ENCODE data around the gene OR5B2.
"Not testable (repeated sequence)": the region's sequence is repeated elsewhere in the genome, so short reads cannot be mapped to it uniquely, and the experiment has no call there.

Gene OR5B2

GRCh38 chr11:58428021-58428420, at the start of gene OR5B2:
Gene OR5B2 (minus strand): TSS chr11:58428121. CDS start chr11:58423261, 4,860 bp downstream.
- DNase-seq (ENCODE audit: low read depth), result no peak

GRCh38 chr11:58471892-58472291, 44.0 kb upstream of the OR5B2 start:
- no peak for DNase-seq (ENCODE audit: low read depth)

DNA sequence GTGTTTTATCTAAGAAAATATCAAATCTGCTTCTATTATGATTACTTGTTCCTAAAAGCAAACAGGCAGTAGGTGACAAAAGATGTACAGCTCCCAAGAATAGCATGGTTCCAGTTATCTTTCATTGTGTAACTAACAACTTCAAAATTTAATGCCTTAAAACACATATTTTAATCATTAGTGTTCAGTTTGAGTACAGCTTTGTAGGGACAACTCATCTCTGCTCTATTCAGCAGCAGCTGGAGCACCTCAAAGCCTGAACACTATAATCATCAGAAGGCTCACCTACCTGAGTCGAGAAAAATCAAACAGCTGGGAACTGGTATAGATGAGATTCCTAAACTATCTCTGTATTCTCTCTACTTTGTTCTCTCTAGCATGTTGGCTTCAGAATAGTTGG, 38.4 kb upstream of the OR5B2 start:
- no peak for DNase-seq (ENCODE audit: low read depth)

DNA sequence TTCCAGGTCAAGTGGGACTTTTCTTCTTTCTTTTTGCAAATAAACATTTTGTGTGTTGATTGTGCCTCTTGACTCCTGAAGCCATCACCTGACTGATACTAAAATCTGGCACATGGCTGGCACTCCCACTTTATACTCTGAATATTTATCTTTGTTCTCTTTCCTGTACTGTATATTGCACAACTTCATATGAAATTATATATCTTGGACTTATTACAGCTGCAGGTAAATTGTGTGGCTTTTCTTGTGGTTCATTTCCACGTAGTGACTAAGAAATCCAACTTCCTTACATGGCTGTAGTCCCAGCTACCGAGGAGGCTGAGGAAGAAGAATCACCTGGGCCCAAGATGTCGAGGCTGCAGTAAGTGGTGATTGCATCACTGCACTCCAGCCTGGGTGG, 37.8 kb upstream of the OR5B2 start:
- DNase-seq (ENCODE audit: low read depth), result no peak

DNA sequence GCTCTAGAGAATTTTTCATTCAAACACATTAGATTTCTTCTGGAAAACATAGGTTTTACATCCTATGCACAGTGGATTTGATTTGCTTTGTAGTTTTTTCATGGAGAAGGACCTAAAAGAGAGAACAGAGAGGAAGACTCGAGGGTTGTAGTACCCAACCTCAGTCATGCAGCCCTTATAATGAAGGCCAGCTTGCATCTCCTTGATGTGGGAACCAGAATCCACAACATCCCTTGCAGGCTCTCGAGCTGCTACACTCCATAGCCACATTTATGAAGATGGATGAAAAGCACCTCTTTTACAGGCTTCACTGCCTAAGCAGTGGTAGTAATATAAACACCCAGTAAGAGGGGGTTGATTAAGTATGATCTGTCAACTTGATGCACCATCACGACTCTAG, 23.7 kb upstream of the OR5B2 start:
- no peak for DNase-seq (ENCODE audit: low read depth)

DNA sequence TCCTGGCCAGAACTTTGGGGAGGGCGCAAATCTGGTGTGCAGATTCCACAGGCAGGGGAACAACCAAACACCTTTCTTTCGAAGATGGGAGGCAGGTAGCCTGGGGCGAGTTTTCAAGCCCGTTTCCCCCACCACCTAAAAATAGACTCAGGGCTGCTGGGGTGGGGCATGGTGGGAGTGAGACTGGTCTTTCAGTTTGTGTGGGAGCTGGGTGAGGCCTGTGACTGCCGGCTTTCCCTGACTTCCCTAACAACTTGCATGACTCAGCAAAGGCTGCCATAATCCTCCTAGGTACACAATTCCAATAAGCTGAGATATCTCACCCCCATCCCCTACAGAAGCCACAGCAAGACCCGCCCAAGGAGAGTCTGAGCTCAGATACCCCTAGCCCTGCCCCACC, 18.4 kb upstream of the OR5B2 start:
- no peak for DNase-seq (ENCODE audit: low read depth)

DNA sequence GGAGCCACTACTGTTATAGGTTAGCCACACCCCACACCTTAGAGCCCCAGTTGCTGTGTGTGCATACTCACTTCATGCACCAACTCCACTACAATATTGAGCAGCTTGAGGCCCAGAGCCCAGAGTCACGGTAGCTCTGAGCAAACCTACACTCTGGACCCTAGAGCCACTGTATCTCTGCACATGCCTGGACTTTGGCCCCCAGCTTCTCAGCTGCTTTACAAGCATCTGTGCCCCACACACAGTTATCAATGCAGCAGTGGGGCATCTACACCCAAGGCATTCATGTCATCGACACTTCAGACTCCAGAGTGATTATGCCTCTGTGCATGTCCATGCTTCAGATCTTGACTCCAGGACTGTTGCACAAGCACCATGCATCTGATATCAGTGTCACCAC, 16.4 kb upstream of the OR5B2 start:
- no peak for DNase-seq (ENCODE audit: low read depth)

DNA sequence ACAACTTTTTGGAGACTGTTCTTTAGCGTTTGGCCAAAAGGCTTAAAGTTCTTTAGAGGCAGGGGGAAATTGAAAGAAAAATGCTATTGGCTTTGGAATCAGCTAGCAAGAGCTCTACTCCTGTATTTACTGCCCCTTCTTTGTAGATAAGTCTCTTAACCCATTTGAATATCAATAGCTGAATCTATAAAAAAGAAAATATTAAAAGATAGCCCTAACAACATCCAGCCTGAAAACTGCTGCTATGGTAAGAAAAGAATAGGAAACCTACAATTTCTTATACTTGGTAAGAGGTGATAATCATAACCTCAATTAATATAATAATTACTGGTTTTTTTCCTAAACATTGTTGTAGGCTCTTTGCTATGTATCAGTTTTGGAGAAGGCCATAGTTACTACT, 14.2 kb upstream of the OR5B2 start, which contains the start of gene OR5B12:
Gene OR5B12 (minus strand): TSS at position 101 of the 400 bp plus-strand sequence. CDS start 2,085 bp downstream, outside the sequence.
- no peak for DNase-seq (ENCODE audit: low read depth)

DNA sequence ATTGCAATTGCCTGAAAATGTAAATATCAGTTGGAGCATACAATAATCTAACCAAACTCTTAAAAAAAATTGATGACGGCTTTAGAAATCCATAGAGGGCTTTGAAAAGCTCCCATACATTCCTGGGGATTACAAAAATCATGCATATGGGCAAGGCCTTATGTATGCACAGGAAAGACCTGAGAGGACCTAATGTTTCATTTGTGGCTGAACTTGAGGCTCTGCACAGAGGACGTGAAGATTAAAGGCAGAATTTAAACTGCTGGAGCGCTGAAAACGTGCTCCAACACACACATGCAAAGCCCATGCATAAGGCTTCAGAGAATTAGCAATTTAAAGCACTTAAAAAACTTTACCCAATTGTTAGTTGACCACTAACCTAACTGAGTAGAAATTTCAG, 10.6 kb upstream of the OR5B2 start:
- no peak for DNase-seq (ENCODE audit: low read depth)

DNA sequence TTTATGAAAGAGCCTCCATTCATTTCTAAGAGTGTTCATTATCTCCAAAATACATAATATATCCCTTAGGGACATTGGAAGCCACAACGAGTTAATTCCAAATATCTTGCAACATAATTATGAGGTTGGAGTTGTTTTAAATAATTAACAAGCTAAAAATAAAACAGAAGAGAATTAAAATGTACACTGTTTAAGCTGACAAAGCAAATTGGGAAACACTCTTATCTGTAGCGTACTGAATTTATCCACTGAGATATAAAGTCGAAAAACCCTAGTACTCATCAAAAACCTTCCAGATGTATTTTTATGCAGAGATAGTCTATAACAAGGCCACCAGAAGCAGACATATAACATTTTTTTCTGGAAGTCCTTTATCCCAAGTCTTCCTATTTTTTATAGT, 6.3 kb upstream of the OR5B2 start:
- no peak for DNase-seq (ENCODE audit: low read depth)

DNA sequence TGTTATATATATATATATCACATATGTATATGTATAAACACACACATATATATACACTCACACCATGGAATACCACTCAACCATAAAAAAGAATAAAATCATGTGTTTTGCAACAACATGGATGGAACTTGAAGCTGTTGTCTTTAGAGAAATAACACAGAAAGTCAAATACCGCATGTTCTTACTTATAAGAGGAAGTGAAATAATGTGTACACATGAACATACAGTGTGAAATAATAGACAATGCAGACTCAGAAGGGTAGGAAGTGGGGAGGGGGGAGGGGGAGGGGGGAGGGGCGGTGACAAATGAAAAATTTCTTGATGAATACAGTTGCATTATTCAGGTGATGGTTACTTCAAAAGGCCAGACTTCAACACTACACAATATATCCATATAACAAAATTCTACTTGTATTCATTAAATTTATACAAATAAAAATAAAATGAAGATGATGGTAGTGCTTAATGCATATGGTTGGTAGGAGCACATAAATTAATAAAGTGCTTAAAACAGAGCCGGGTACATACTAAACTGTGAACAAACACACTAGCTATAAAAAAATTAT, 5.8 kb upstream of the OR5B2 start:
- no peak for DNase-seq (ENCODE audit: low read depth)

DNA sequence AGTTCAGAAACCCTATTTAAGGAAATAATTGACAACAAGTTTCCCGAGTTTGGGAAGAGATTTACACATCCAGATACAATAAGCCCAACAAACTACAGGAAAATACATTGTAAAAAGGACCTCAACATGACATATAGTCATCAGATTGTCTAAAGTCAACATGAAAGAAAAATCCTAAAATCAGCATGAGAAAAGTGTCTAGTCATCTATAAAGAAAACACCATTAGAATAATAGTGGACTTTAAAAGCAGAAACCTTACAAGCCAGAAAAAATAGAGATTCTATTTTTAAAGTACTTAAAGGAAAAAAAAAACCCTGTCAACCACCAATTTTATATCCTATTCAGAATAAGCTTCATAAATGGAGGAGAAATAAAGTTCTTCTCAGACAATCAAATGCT, 1.4 kb upstream of the OR5B2 start:
- no peak for DNase-seq (ENCODE audit: low read depth)

DNA sequence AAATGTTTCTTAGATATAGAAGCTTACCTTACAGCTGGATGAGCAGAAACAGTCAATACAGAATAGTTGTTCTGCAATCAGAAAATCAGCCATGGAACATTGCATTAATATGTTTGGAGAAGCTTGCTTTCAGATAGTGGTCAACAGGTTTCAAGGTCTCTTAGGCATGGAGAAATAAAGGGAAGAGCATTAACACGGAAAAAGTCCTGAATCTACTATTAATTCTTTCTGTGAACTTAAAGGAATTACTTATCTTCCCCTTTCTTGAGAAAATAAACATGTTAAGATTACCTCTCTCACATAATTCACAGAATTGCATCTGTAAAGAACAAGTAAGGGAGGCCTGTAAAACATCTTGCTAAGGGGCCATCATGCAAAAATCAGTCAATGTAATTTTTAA, 21.1 kb downstream of the OR5B2 start, which contains the start of gene OR5B3:
Gene OR5B3 (minus strand): TSS at position 101 of the 400 bp plus-strand sequence. CDS start 3,465 bp downstream, outside the sequence.
- DNase-seq (ENCODE audit: low read depth), result no peak

- DNase-seq (ENCODE audit: low read depth), result not testable (repeated sequence)
Observed at GRCh38 chr11:58399622-58400021, 28.3 kb downstream of the OR5B2 start.

DNA sequence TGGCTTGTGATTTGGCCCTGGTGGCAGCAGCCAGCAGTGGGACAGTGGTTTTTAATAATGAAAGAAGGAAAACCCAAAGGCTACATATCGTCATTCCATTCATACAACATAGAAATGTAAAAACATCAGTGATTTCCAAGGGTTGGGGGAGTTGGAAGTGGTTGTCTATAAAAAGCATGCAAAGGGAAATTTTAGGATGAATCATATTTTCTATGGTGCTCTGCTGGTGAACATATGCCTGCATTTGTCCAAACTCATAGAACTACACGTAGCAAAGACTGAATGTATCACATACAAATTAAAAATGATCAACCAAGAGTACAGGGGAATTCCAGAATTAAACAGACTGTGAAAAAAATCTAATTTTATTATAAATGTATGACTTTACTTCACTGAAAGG, 32.3 kb downstream of the OR5B2 start:
- DNase-seq (ENCODE audit: low read depth), result no peak

GRCh38 chr11:58394195-58394594, 33.7 kb downstream of the OR5B2 start:
- peak; percentile 79 for DNase-seq (ENCODE audit: low read depth)

DNA sequence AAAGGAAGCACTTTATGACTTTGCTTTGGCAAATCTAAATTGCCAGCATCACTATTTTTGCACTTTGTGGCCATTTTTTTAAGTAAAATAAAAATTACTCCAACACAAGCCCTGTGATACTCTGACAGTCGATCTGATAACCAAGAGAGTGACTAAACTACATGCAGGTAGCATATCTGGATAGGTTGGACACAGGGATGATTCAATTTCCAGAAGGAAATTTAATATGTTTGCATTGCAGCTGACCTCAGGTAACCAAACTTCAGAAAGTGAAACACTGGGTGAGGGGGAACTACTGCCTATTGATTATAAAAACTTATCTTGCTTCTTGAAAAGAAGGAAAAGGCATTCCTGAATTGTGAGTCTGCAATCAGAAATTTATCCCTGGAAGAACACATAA, 35.2 kb downstream of the OR5B2 start:
- DNase-seq (ENCODE audit: low read depth), result no peak

DNA sequence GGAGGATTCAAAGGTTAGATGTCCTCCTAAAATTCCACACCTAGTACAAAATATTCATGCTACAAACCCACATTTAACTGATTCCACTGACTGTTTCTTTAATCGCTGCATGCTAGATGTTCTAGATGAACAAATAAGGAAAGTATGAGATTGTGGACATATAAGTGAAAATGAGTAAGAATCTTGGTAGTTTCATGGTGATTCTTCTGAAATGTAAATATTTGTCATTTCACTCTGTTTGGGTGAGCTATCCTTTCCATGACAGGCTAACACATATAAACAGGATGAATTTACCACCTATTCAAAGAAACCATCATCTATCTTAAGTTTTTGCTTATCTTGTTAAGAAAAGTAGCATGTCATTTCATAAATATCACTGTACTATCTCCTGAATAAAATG, 36.0 kb downstream of the OR5B2 start:
- peak; percentile 6 for DNase-seq (ENCODE audit: low read depth)

DNA sequence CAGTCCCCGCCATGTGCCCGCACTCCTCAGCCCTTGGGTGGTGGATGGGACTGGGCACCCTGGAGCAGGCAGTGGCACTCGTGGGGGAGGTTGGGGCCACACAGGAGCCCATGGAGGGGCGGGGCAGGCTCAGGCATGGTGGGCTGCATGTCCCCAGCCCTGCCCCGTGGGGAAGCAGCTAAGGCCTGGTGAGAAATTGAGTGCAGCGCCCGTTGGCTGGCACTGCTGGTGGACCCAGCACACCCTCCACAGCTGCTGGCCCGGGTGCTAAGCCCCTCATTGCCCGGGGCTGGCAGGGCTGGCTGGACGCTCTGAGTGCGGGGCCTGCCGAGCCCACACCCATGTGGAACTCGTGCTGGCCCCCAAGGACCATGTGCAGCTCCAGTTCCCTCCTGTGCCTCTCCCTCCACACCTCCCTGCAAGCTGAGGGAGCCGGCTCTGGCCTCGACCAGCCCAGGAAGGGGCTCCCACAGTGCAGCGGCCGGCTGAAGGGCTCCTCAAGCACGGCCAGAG, 37.3 kb downstream of the OR5B2 start:
- DNase-seq (ENCODE audit: low read depth), result no peak

All from amniotic epithelial cell (primary cell).